ENCODE results near the gene ENTPD1. TPM values are rescaled to one million over a fixed set of nuclear protein-coding genes. Genes with fewer than 3 reads are reported as not detected.

The ENTPD1 gene
- total and polyA plus RNA-seq, 9 of the 15 experiments (the other 6 are each of a cell fraction or from before 2014, with no cell fraction given) = 0.07 to 1.5 (median 0.37) TPM

DNA sequence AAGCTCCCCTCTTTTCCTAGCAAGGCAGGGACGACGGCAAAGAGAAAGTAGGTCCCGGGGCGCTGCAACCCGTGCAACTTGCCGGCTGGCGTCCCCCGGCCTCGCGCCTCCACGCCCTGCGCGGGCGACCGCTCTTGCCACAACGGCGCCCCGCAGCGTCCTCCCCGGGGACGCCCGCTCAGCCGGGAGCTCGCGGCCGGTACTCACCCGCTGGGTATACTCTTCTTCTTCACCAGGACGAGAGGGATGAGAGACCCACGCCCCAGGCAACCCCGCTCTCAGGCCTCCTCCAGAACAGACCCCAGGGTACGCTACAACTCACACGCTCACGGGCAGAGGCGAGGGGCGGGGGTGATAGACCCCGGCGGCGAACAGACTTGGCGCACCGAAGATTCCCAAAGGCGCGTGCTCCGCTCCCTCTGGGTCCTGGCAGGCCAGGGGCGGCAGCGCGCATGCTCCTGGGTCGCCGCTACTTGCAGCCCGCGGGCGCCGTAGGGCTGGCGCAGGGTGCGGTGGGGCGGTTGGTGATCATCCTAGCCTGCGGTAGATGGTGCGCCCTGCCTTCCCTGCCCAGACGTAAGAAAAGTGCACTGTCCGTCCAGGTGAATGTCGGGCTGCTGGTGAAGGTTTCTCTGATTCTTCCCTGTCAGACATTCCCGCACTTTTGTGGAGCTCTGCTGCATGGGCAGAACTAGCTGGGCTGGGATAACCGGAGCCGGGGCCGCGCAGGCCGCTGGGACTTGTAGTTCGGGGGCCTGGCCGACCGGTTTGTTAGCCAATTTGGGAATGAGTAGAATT is 151.7 kb downstream of the ENTPD1 start, which contains the start of gene CC2D2B (continued):
- TF ChIP-seq, protein P1, sequence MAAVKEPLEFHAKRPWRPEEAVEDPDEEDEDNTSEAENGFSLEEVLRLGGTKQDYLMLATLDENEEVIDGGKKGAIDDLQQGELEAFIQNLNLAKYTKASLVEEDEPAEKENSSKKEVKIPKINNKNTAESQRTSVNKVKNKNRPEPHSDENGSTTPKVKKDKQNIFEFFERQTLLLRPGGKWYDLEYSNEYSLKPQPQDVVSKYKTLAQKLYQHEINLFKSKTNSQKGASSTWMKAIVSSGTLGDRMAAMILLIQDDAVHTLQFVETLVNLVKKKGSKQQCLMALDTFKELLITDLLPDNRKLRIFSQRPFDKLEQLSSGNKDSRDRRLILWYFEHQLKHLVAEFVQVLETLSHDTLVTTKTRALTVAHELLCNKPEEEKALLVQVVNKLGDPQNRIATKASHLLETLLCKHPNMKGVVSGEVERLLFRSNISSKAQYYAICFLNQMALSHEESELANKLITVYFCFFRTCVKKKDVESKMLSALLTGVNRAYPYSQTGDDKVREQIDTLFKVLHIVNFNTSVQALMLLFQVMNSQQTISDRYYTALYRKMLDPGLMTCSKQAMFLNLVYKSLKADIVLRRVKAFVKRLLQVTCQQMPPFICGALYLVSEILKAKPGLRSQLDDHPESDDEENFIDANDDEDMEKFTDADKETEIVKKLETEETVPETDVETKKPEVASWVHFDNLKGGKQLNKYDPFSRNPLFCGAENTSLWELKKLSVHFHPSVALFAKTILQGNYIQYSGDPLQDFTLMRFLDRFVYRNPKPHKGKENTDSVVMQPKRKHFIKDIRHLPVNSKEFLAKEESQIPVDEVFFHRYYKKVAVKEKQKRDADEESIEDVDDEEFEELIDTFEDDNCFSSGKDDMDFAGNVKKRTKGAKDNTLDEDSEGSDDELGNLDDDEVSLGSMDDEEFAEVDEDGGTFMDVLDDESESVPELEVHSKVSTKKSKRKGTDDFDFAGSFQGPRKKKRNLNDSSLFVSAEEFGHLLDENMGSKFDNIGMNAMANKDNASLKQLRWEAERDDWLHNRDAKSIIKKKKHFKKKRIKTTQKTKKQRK (IDR thresholded peaks at IDR 0.05; ENCODE audit: borderline replicate concordance, low read depth, low read length) = no peak
- TF ChIP-seq XRCC4 (IDR thresholded peaks at IDR 0.05; ENCODE audit: extremely low read depth, insufficient read depth, insufficient read length) = no peak
- TF ChIP-seq U2AF2 (optimal IDR thresholded peaks at IDR 0.05; ENCODE audit: low read depth, low read length) = no peak
- TF ChIP-seq, protein P2, sequence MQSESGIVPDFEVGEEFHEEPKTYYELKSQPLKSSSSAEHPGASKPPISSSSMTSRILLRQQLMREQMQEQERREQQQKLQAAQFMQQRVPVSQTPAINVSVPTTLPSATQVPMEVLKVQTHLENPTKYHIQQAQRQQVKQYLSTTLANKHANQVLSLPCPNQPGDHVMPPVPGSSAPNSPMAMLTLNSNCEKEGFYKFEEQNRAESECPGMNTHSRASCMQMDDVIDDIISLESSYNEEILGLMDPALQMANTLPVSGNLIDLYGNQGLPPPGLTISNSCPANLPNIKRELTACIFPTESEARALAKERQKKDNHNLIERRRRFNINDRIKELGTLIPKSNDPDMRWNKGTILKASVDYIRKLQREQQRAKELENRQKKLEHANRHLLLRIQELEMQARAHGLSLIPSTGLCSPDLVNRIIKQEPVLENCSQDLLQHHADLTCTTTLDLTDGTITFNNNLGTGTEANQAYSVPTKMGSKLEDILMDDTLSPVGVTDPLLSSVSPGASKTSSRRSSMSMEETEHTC (IDR thresholded peaks at IDR 0.05) = no peak
- TF ChIP-seq MTA2 (IDR thresholded peaks at IDR 0.05; ENCODE audit: low read depth) = no peak
- TF ChIP-seq, protein P3, sequence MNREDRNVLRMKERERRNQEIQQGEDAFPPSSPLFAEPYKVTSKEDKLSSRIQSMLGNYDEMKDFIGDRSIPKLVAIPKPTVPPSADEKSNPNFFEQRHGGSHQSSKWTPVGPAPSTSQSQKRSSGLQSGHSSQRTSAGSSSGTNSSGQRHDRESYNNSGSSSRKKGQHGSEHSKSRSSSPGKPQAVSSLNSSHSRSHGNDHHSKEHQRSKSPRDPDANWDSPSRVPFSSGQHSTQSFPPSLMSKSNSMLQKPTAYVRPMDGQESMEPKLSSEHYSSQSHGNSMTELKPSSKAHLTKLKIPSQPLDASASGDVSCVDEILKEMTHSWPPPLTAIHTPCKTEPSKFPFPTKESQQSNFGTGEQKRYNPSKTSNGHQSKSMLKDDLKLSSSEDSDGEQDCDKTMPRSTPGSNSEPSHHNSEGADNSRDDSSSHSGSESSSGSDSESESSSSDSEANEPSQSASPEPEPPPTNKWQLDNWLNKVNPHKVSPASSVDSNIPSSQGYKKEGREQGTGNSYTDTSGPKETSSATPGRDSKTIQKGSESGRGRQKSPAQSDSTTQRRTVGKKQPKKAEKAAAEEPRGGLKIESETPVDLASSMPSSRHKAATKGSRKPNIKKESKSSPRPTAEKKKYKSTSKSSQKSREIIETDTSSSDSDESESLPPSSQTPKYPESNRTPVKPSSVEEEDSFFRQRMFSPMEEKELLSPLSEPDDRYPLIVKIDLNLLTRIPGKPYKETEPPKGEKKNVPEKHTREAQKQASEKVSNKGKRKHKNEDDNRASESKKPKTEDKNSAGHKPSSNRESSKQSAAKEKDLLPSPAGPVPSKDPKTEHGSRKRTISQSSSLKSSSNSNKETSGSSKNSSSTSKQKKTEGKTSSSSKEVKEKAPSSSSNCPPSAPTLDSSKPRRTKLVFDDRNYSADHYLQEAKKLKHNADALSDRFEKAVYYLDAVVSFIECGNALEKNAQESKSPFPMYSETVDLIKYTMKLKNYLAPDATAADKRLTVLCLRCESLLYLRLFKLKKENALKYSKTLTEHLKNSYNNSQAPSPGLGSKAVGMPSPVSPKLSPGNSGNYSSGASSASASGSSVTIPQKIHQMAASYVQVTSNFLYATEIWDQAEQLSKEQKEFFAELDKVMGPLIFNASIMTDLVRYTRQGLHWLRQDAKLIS (CRISPR knock-in tag; IDR thresholded peaks at IDR 0.05) = no peak
- TF ChIP-seq KDM2B (CRISPR knock-in tag; IDR thresholded peaks at IDR 0.05) = no peak
- TF ChIP-seq ZNF224 (CRISPR knock-in tag; IDR thresholded peaks at IDR 0.05) = no peak; the same call in 1 of the 2 replicates
- TF ChIP-seq SMAD2 (IDR thresholded peaks at IDR 0.05; ENCODE audit: low read depth, low read length) = no peak
- no peak for TF ChIP-seq HOXB6 (CRISPR knock-in tag; IDR thresholded peaks at IDR 0.05; ENCODE audit: borderline replicate concordance)
- TF ChIP-seq, protein P4, sequence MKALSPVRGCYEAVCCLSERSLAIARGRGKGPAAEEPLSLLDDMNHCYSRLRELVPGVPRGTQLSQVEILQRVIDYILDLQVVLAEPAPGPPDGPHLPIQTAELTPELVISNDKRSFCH (CRISPR knock-in tag; IDR thresholded peaks at IDR 0.05) = no peak
- TF ChIP-seq, protein P4 (tag; IDR thresholded peaks at IDR 0.05) = no peak
- TF ChIP-seq HDAC1 (IDR thresholded peaks at IDR 0.05) = no peak
- TF ChIP-seq, protein P5, sequence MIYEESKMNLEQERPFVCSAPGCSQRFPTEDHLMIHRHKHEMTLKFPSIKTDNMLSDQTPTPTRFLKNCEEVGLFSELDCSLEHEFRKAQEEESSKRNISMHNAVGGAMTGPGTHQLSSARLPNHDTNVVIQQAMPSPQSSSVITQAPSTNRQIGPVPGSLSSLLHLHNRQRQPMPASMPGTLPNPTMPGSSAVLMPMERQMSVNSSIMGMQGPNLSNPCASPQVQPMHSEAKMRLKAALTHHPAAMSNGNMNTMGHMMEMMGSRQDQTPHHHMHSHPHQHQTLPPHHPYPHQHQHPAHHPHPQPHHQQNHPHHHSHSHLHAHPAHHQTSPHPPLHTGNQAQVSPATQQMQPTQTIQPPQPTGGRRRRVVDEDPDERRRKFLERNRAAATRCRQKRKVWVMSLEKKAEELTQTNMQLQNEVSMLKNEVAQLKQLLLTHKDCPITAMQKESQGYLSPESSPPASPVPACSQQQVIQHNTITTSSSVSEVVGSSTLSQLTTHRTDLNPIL (CRISPR knock-in tag; IDR thresholded peaks at IDR 0.05) = no peak
- TF ChIP-seq SRF (CRISPR knock-in tag; IDR thresholded peaks at IDR 0.05) = 0 out of 4 replicates have a peak, but pooled peaks of 1 of the 2 experiments have one; percentile 13
- TF ChIP-seq IRF2 (CRISPR knock-in tag; IDR thresholded peaks at IDR 0.05) = no peak
- no peak for TF ChIP-seq TCFL5 (CRISPR knock-in tag; conservative IDR thresholded peaks at IDR 0.05)

Data from K562 (cell line).